ENCODE results near the gene MEIS2. TPM values are rescaled to one million over a fixed set of nuclear protein-coding genes. Genes with fewer than 3 reads are reported as not detected.

MEIS2 gene
- total and polyA plus RNA-seq, 8 donors = 3.9 to 77.7 (median 25.9) TPM

- H3K36me3 ChIP-seq = no peaks in the 10 kb centered on the region
- no peaks in the 10 kb centered on the region for H3K9me3 ChIP-seq
- DNase-seq = no peak
- intact Hi-C loops (cut with DNase I; ENCODE audit: low total_unique reads) = loop anchor here (10.0 kb wide), 1 partner anchor 247 kb away; no protein-coding TSS in a partner anchor
- H3K27me3 ChIP-seq = peaks cover 0 to 7% (median 0%) of the 10 kb centered on the region in 3 donors
- H3K4me3 ChIP-seq = no peak overlapping the region
- no peak overlapping the region for H3K27ac ChIP-seq
- peaks cover 0 to 11% (median 0%) of the 10 kb centered on the region in 4 donors for H3K4me1 ChIP-seq
- WGBS, 5 donors = 27 to 44% (median 39%) methylated on average over 2 of the region's 2 CpGs
- TF ChIP-seq POLR2AphosphoS5 (IDR thresholded peaks at IDR 0.05) (no peak), EP300 (IDR thresholded peaks at IDR 0.05) (no peak), CTCF (IDR thresholded peaks at IDR 0.05) (no peak), POLR2A (IDR thresholded peaks at IDR 0.05) (no peak)
These were observed 31.3 kb upstream of the MEIS2 start for GRCh38 chr15:37131621-37132020.

- 51 to 72% (median 58%) methylated on average over 4 of the region's 4 CpGs for WGBS, 5 donors
- intact Hi-C loops (cut with DNase I; ENCODE audit: low total_unique reads) = loop anchor here (10.0 kb wide), 1 partner anchor 246 kb away; no protein-coding TSS in a partner anchor
- H3K4me3 ChIP-seq = no peak overlapping the region
- no peak for DNase-seq
- no peak overlapping the region for H3K27ac ChIP-seq
- H3K4me1 ChIP-seq = peaks cover 0 to 11% (median 0%) of the 10 kb centered on the region in 4 donors
- TF ChIP-seq POLR2AphosphoS5 (IDR thresholded peaks at IDR 0.05) = no peak
- TF ChIP-seq CTCF (IDR thresholded peaks at IDR 0.05) = no peak
- no peak for TF ChIP-seq EP300 (IDR thresholded peaks at IDR 0.05)
- TF ChIP-seq POLR2A (IDR thresholded peaks at IDR 0.05) = no peak
- H3K9me3 ChIP-seq = no peaks in the 10 kb centered on the region
- H3K27me3 ChIP-seq = peaks cover 0 to 7% (median 0%) of the 10 kb centered on the region in 3 donors
- no peaks in the 10 kb centered on the region for H3K36me3 ChIP-seq
These were observed 30.0 kb upstream of the MEIS2 start for GRCh38 chr15:37130356-37130755.

GRCh38 chr15:37125143-37125542 is 24.8 kb upstream of the MEIS2 start:
- intact Hi-C loops (cut with DNase I; ENCODE audit: low total_unique reads) = no loop called here
- peak in 1 of 2 donors; percentile 51 for DNase-seq

GRCh38 chr15:37124331-37124730 is 24.0 kb upstream of the MEIS2 start:
- no peaks in the 10 kb centered on the region for H3K9me3 ChIP-seq
- intact Hi-C loops (cut with DNase I; ENCODE audit: low total_unique reads) = no loop called here
- H3K4me1 ChIP-seq = peaks cover 0 to 9% (median 0%) of the 10 kb centered on the region in 4 donors
- no peaks in the 10 kb centered on the region for H3K27me3 ChIP-seq
- DNase-seq = no peak
- H3K36me3 ChIP-seq = no peaks in the 10 kb centered on the region
- H3K27ac ChIP-seq = no peak overlapping the region
- no peak overlapping the region for H3K4me3 ChIP-seq
- TF ChIP-seq EP300 (IDR thresholded peaks at IDR 0.05) (no peak), POLR2A (IDR thresholded peaks at IDR 0.05) (no peak), POLR2AphosphoS5 (IDR thresholded peaks at IDR 0.05) (no peak), CTCF (IDR thresholded peaks at IDR 0.05) (no peak)

More at GRCh38 chr15:37125143-37125542, 24.8 kb upstream of the MEIS2 start:
- WGBS, 5 donors = 65 to 83% (median 70%) methylated on average over 4 of the region's 4 CpGs
- Histone ChIP-seq H3K4me1 (peaks cover 0 to 9% (median 0%) of the 10 kb centered on the region in 4 donors), H3K36me3 (no peaks in the 10 kb centered on the region), H3K4me3 (no peak overlapping the region), H3K27me3 (peaks cover 0 to 2% (median 0%) of the 10 kb centered on the region in 3 donors), H3K27ac (no peak overlapping the region), H3K9me3 (no peaks in the 10 kb centered on the region)
- TF ChIP-seq CTCF (IDR thresholded peaks at IDR 0.05) (no peak), EP300 (IDR thresholded peaks at IDR 0.05) (no peak), POLR2A (IDR thresholded peaks at IDR 0.05) (no peak), POLR2AphosphoS5 (IDR thresholded peaks at IDR 0.05) (no peak)

All from stomach (tissue), 9 donors.